Measurements from ENCODE around the gene GFRA1. TPM values are rescaled to one million over a fixed set of nuclear protein-coding genes. Genes with fewer than 3 reads are reported as not detected.

GFRA1 gene
- total RNA-seq, 2 experiments from 2014 or later: not detected

DNA sequence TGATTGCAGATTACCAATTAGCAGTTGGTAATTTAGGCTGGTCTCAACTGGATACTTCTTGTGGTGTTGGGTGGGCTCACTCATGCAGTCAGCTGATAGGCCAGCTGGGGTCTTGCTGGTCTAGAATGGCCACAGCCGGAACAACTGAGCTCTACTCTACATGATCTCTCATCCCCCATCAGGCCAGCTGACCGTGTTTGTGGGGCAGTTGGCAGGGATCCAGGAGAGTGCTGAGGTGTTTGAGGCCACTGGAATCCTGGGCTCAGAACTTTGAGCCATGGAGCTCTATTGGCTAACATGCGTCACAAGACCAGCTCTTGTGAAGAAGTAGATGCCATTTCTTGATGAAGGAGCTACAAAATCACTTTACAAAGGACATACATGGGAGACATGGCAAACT is 242.4 kb downstream of the GFRA1 start:
- Histone ChIP-seq H3K4me1 (ENCODE audit: insufficient read depth, low read length, poor library complexity, severe bottlenecking) (no peaks in the 10 kb centered on the region), H4K20me1 (ENCODE audit: insufficient read depth, low read length) (no peaks in the 10 kb centered on the region), H3K4me3 (ENCODE audit: low read depth, low read length, poor library complexity, severe bottlenecking) (no peak overlapping the region), H2AFZ (ENCODE audit: low read length) (no peak overlapping the region), H3K4me2 (ENCODE audit: low read length) (no peak overlapping the region), H3K9me3 (ENCODE audit: low read length) (no peaks in the 10 kb centered on the region), H3K36me3 (ENCODE audit: insufficient read depth, low read length) (no peaks in the 10 kb centered on the region), H3K27ac (ENCODE audit: low read depth, low read length, poor library complexity, severe bottlenecking) (no peak overlapping the region), H3K79me2 (ENCODE audit: insufficient read depth, low read depth, low read length) (no peaks in the 10 kb centered on the region), H3K9me2 (ENCODE audit: insufficient read depth, low read length) (no peaks in the 10 kb centered on the region)
- BruUV-seq (replicated peaks): no TSS peak
- intact Hi-C loops (cut with micrococcal nuclease; ENCODE audit: unreplicated experiment): no loop called here
- ChIA-PET POLR2A (no interaction called here), CTCF (ENCODE audit: unreplicated experiment) (no interaction called here)
- DNase-seq (ENCODE audit: low spot score): no peak
- TF ChIP-seq, protein P1, sequence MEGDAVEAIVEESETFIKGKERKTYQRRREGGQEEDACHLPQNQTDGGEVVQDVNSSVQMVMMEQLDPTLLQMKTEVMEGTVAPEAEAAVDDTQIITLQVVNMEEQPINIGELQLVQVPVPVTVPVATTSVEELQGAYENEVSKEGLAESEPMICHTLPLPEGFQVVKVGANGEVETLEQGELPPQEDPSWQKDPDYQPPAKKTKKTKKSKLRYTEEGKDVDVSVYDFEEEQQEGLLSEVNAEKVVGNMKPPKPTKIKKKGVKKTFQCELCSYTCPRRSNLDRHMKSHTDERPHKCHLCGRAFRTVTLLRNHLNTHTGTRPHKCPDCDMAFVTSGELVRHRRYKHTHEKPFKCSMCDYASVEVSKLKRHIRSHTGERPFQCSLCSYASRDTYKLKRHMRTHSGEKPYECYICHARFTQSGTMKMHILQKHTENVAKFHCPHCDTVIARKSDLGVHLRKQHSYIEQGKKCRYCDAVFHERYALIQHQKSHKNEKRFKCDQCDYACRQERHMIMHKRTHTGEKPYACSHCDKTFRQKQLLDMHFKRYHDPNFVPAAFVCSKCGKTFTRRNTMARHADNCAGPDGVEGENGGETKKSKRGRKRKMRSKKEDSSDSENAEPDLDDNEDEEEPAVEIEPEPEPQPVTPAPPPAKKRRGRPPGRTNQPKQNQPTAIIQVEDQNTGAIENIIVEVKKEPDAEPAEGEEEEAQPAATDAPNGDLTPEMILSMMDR (conservative IDR thresholded peaks at IDR 0.05; ENCODE audit: low read length): no peak

DNA sequence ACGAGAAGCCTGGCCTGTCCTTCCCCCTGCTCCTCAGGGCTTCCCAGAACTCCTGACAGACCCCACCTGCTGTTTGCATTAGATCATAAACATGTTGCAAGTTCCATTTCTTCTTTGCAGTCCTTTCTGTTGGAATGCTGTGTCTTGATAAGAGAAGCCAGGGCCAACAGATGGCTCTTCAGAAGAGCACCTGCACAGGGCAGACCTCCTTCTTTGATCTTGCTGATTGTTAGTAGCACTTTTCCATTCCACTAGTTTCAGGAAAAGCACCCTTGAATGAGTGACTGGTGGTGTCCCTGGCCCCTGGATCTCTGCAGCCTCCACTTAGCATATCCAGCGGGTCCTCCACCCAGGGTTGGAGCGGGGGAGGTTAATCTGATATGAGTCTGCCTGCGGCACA is 243.2 kb downstream of the GFRA1 start:
- ChIA-PET CTCF (ENCODE audit: unreplicated experiment) (no interaction called here), POLR2A (no interaction called here)
- H3K36me3 ChIP-seq (ENCODE audit: insufficient read depth, low read length): no peaks in the 10 kb centered on the region
- BruUV-seq (replicated peaks): no TSS peak
- no peaks in the 10 kb centered on the region for H3K79me2 ChIP-seq (ENCODE audit: insufficient read depth, low read depth, low read length)
- H3K9me2 ChIP-seq (ENCODE audit: insufficient read depth, low read length): no peaks in the 10 kb centered on the region
- no peaks in the 10 kb centered on the region for H3K4me1 ChIP-seq (ENCODE audit: insufficient read depth, low read length, poor library complexity, severe bottlenecking)
- no peak overlapping the region for H3K4me2 ChIP-seq (ENCODE audit: low read length)
- H4K20me1 ChIP-seq (ENCODE audit: insufficient read depth, low read length): no peaks in the 10 kb centered on the region
- H3K9me3 ChIP-seq (ENCODE audit: low read length): no peaks in the 10 kb centered on the region
- intact Hi-C loops (cut with micrococcal nuclease; ENCODE audit: unreplicated experiment): no loop called here
- no peak overlapping the region for H3K4me3 ChIP-seq (ENCODE audit: low read depth, low read length, poor library complexity, severe bottlenecking)
- H2AFZ ChIP-seq (ENCODE audit: low read length): no peak overlapping the region
- DNase-seq (ENCODE audit: low spot score): no peak
- no peak for TF ChIP-seq EZH2phosphoT487 (IDR thresholded peaks at IDR 0.05; ENCODE audit: borderline replicate concordance, low read depth, low read length)
- TF ChIP-seq, protein P1 (conservative IDR thresholded peaks at IDR 0.05; ENCODE audit: low read length): no peak
- H3K27ac ChIP-seq (ENCODE audit: low read depth, low read length, poor library complexity, severe bottlenecking): no peak overlapping the region

DNA sequence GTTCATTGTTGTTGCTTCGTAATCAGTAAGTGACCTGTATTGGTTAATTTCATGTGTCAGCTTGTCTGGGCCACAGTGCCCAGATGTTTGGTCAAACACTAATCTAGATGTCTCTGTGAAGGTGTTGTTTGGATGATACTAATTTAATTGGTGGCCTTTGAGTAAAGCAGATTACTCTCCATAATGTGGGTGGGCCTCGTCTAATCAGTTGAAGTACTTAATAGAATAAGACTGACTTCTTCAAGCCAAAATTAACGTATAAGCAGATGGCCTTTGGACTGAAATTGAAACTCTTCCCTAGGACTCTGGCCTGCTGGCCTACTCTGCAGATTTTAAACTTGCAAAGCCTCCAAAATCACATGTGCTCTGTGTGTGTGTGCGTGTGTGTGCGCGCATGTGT is 245.7 kb downstream of the GFRA1 start:
- no TSS peak for BruUV-seq (replicated peaks)
- TF ChIP-seq, protein P1 (conservative IDR thresholded peaks at IDR 0.05; ENCODE audit: low read length): no peak
- TF ChIP-seq EZH2phosphoT487 (IDR thresholded peaks at IDR 0.05; ENCODE audit: borderline replicate concordance, low read depth, low read length): no peak

More for the DNA sequence above, 245.7 kb downstream of the GFRA1 start:
- Histone ChIP-seq H3K36me3 (ENCODE audit: insufficient read depth, low read length) (no peaks in the 10 kb centered on the region), H4K20me1 (ENCODE audit: insufficient read depth, low read length) (no peaks in the 10 kb centered on the region), H2AFZ (ENCODE audit: low read length) (no peak overlapping the region), H3K4me2 (ENCODE audit: low read length) (no peak overlapping the region), H3K9me2 (ENCODE audit: insufficient read depth, low read length) (no peaks in the 10 kb centered on the region), H3K9me3 (ENCODE audit: low read length) (no peaks in the 10 kb centered on the region), H3K4me3 (ENCODE audit: low read depth, low read length, poor library complexity, severe bottlenecking) (no peak overlapping the region), H3K27ac (ENCODE audit: low read depth, low read length, poor library complexity, severe bottlenecking) (no peak overlapping the region), H3K79me2 (ENCODE audit: insufficient read depth, low read depth, low read length) (no peaks in the 10 kb centered on the region), H3K4me1 (ENCODE audit: insufficient read depth, low read length, poor library complexity, severe bottlenecking) (no peaks in the 10 kb centered on the region)
- no peak for DNase-seq (ENCODE audit: low spot score)
- CTCF ChIA-PET (ENCODE audit: unreplicated experiment): no interaction called here
- POLR2A ChIA-PET: no interaction called here
- intact Hi-C loops (cut with micrococcal nuclease; ENCODE audit: unreplicated experiment): no loop called here
